Embryonic facial prominence (tissue), 1 donor: ENCODE measurements around the gene SLAMF7.

Experiments
- DNase-seq: peaks from one replicate; pipeline ENCODE4 v3.0.0-alpha.2; 2016; ENCODE audit errors: extremely low spot score

SLAMF7 gene

GRCh38 chr1:160745551-160745950 lies 6.5 kb downstream of the SLAMF7 start:
- DNase-seq, result no peak

GRCh38 chr1:160746836-160747500 lies 7.9 kb downstream of the SLAMF7 start:
- no peak for DNase-seq

GRCh38 chr1:160747717-160748116 lies 8.7 kb downstream of the SLAMF7 start:
- no peak for DNase-seq

GRCh38 chr1:160748181-160748877 lies 9.3 kb downstream of the SLAMF7 start:
- DNase-seq, result no peak

- DNase-seq, result no peak
Measured at GRCh38 chr1:160748878-160749269, 9.8 kb downstream of the SLAMF7 start.

- no peak for DNase-seq
Measured at GRCh38 chr1:160750608-160751007, 11.6 kb downstream of the SLAMF7 start.

- DNase-seq, result no peak
Measured at GRCh38 chr1:160752406-160752805, 13.4 kb downstream of the SLAMF7 start.

- DNase-seq, result no peak
Measured at GRCh38 chr1:160752924-160753323, 13.9 kb downstream of the SLAMF7 start.

GRCh38 chr1:160753594-160753993 lies 14.5 kb downstream of the SLAMF7 start:
- no peak for DNase-seq

- no peak for DNase-seq
Measured at GRCh38 chr1:160755461-160755860, 16.4 kb downstream of the SLAMF7 start.

GRCh38 chr1:160755911-160756848 lies 17.1 kb downstream of the SLAMF7 start:
- DNase-seq, result no peak

GRCh38 chr1:160756849-160757201 lies 17.8 kb downstream of the SLAMF7 start:
- DNase-seq, result no peak

GRCh38 chr1:160758521-160758920 lies 19.5 kb downstream of the SLAMF7 start:
- no peak for DNase-seq

GRCh38 chr1:160759740-160760139 lies 20.7 kb downstream of the SLAMF7 start:
- DNase-seq, result no peak

GRCh38 chr1:160761046-160761445 lies 22.0 kb downstream of the SLAMF7 start:
- DNase-seq, result no peak

GRCh38 chr1:160761886-160762285 lies 22.8 kb downstream of the SLAMF7 start:
- DNase-seq, result no peak

- no peak for DNase-seq
Measured at GRCh38 chr1:160763993-160764392, 24.9 kb downstream of the SLAMF7 start.

- DNase-seq, result no peak
Measured at GRCh38 chr1:160767395-160768294, 28.6 kb downstream of the SLAMF7 start.

GRCh38 chr1:160768295-160768657 lies 29.2 kb downstream of the SLAMF7 start:
- DNase-seq, result no peak

GRCh38 chr1:160772331-160772730 lies 33.3 kb downstream of the SLAMF7 start:
- DNase-seq, result no peak

GRCh38 chr1:160773093-160773492 lies 34.0 kb downstream of the SLAMF7 start:
- DNase-seq, result no peak
